ENCODE results near the gene KCNF1.

Gene KCNF1

GRCh38 chr2:10878268-10878915 lies 33.3 kb upstream of the KCNF1 start:
- no peak for DNase-seq (ENCODE audit: low read depth)
- TF ChIP-seq POLR2A (IDR thresholded peaks at IDR 0.05; ENCODE audit: extremely low read depth, insufficient read length) = no peak
- no peak for TF ChIP-seq CTCF (IDR thresholded peaks at IDR 0.05; ENCODE audit: low read depth, low read length)
- TF ChIP-seq MYC (IDR thresholded peaks at IDR 0.05; ENCODE audit: low read depth, low read length) = no peak
- no peak for TF ChIP-seq MAX (IDR thresholded peaks at IDR 0.05; ENCODE audit: low read depth, low read length)

GRCh38 chr2:10879159-10879558 lies 32.6 kb upstream of the KCNF1 start:
- H3K4me3 ChIP-seq (ENCODE audit: low read depth, low read length) = no peak overlapping the region
- TF ChIP-seq POLR2A (IDR thresholded peaks at IDR 0.05; ENCODE audit: extremely low read depth, insufficient read length) = no peak
- no peak for DNase-seq (ENCODE audit: low read depth)

More at GRCh38 chr2:10878268-10878915, 33.3 kb upstream of the KCNF1 start:
- H3K4me3 ChIP-seq (ENCODE audit: low read depth, low read length) = no peak overlapping the region

- no peak for DNase-seq (ENCODE audit: low read depth)
- H3K4me3 ChIP-seq (ENCODE audit: low read depth, low read length) = no peak overlapping the region
- TF ChIP-seq MYC (IDR thresholded peaks at IDR 0.05; ENCODE audit: low read depth, low read length) (no peak), CTCF (IDR thresholded peaks at IDR 0.05; ENCODE audit: low read depth, low read length) (peak; percentile 1)
Observed at GRCh38 chr2:10879624-10880585, 31.8 kb upstream of the KCNF1 start.

- no peak for DNase-seq (ENCODE audit: low read depth)
- TF ChIP-seq POLR2A (IDR thresholded peaks at IDR 0.05; ENCODE audit: extremely low read depth, insufficient read length) (no peak), MYC (IDR thresholded peaks at IDR 0.05; ENCODE audit: low read depth, low read length) (no peak), MAX (IDR thresholded peaks at IDR 0.05; ENCODE audit: low read depth, low read length) (no peak), CTCF (IDR thresholded peaks at IDR 0.05; ENCODE audit: low read depth, low read length) (no peak)
- no peak overlapping the region for H3K4me3 ChIP-seq (ENCODE audit: low read depth, low read length)
Observed at GRCh38 chr2:10880586-10881321, 31.0 kb upstream of the KCNF1 start.

GRCh38 chr2:10882568-10882967 lies 29.2 kb upstream of the KCNF1 start:
- DNase-seq (ENCODE audit: low read depth) = no peak
- no peak overlapping the region for H3K4me3 ChIP-seq (ENCODE audit: low read depth, low read length)
- TF ChIP-seq MAX (IDR thresholded peaks at IDR 0.05; ENCODE audit: low read depth, low read length) = no peak
- TF ChIP-seq CTCF (IDR thresholded peaks at IDR 0.05; ENCODE audit: low read depth, low read length) = no peak
- TF ChIP-seq POLR2A (IDR thresholded peaks at IDR 0.05; ENCODE audit: extremely low read depth, insufficient read length) = no peak
- TF ChIP-seq MYC (IDR thresholded peaks at IDR 0.05; ENCODE audit: low read depth, low read length) = no peak

GRCh38 chr2:10883066-10883465 lies 28.7 kb upstream of the KCNF1 start:
- H3K4me3 ChIP-seq (ENCODE audit: low read depth, low read length) = no peak overlapping the region
- DNase-seq (ENCODE audit: low read depth) = no peak
- TF ChIP-seq MYC (IDR thresholded peaks at IDR 0.05; ENCODE audit: low read depth, low read length) (no peak), MAX (IDR thresholded peaks at IDR 0.05; ENCODE audit: low read depth, low read length) (no peak), CTCF (IDR thresholded peaks at IDR 0.05; ENCODE audit: low read depth, low read length) (no peak), POLR2A (IDR thresholded peaks at IDR 0.05; ENCODE audit: extremely low read depth, insufficient read length) (no peak)

All from NB4 (cell line).